Tibial nerve (tissue), 4 donors: ENCODE data around the gene LRIT3. TPM values are rescaled to one million over a fixed set of nuclear protein-coding genes. Genes with fewer than 3 reads are reported as not detected.

ENCODE experiments used
- DNase-seq, 2 donors: peaks; one replicate each; pipeline ENCODE4 v3.0.0-alpha.2; 2019; ENCODE audit warnings: low spot score in 2 of 2
- H3K27ac ChIP-seq, 4 donors: fragments of 200-600 bp; sonication (generic) in 3 of 4; one replicate each; pipeline ENCODE4 v1.5.1; 2017 to 2019; ENCODE audit warnings: mild to moderate bottlenecking in 1 of 4
- H3K27me3 ChIP-seq, 2 donors: fragments of 200-600 bp; sonication (generic) in 1 of 2; one replicate each; pipeline versions ENCODE4 v1.5.1 to v1.6.0; 2017 to 2019
- H3K36me3 ChIP-seq, 3 donors: fragments of 200-600 bp; sonication (generic); one replicate each; pipeline ENCODE4 v1.5.1; 2018 to 2019
- H3K4me1 ChIP-seq, 4 donors: fragments of 200-600 bp; sonication (generic) in 3 of 4; one replicate each; pipeline ENCODE4 v1.5.1; 2017 to 2019
- H3K4me3 ChIP-seq, 4 donors: fragments of 200-600 bp; sonication (generic) in 3 of 4; one replicate each; pipeline ENCODE4 v1.5.1; 2017 to 2019; ENCODE audit warnings: mild to moderate bottlenecking in 1 of 4, moderate library complexity in 1 of 4
- H3K9me3 ChIP-seq, 4 donors: fragments of 200-600 bp; sonication (generic) in 3 of 4; one replicate each; pipeline ENCODE4 v1.5.1; 2017 to 2019
- CTCF ChIP-seq, 5 experiments: fragments of 200-600 bp in 3 of 5; fragments of 450-650 bp in 2 of 5; sonication (generic) in 3 of 5; IDR thresholded peaks; one replicate each; pipeline ENCODE4 v1.5.1; 2016 to 2019; ENCODE audit warnings: antibody characterized with exemption in 5 of 5, mild to moderate bottlenecking in 3 of 5, moderate library complexity in 2 of 5
- EP300 ChIP-seq, 2 donors: sonication (generic); formaldehyde crosslinking; IDR thresholded peaks; one replicate each; pipeline ENCODE4 v1.6.1; 2017; ENCODE audit warnings: antibody characterized with exemption in 2 of 2, mild to moderate bottlenecking in 1 of 2
- POLR2A ChIP-seq, 2 donors: fragments of 450-650 bp; IDR thresholded peaks; one replicate each; pipeline ENCODE4 v1.6.1; 2017; ENCODE audit warnings: antibody characterized with exemption in 2 of 2, mild to moderate bottlenecking in 2 of 2, moderate library complexity in 2 of 2
- WGBS, 2 donors: methylation state at CpG; one replicate each; pipeline ENCODE4 v1.1.5; 2018; 5-methylcytosine and 5-hydroxymethylcytosine counted together
- total RNA-seq, 4 donors: library from RNA; depleted of rRNA; stranded (reverse); fragments of >200 nt; gene quantifications; one replicate each; pipeline ENCODE4 v1.1.0, GENCODE V29; 2016

The LRIT3 gene
- total RNA-seq, 4 donors from 2014 or later, result 0.21 to 0.60 (median 0.51) TPM

GRCh38 chr4:109902559-109903251, 54.8 kb downstream of the LRIT3 start:
- TF ChIP-seq EP300 (IDR thresholded peaks at IDR 0.05) (no peak), CTCF (IDR thresholded peaks at IDR 0.05) (no peak), POLR2A (IDR thresholded peaks at IDR 0.05) (no peak)
- H3K9me3 ChIP-seq, result peaks cover 0 to 4% (median 0%) of the 10 kb centered on the region in 4 donors
- no peak overlapping the region for H3K4me3 ChIP-seq
- H3K4me1 ChIP-seq, result no peaks in the 10 kb centered on the region
- no peaks in the 10 kb centered on the region for H3K36me3 ChIP-seq
- no peak overlapping the region for H3K27ac ChIP-seq
- no peaks in the 10 kb centered on the region for H3K27me3 ChIP-seq
- 91 to 92% methylated on average over 8 of the region's 8 CpGs for WGBS, 2 donors
- no peak for DNase-seq

GRCh38 chr4:109908731-109909130, 60.8 kb downstream of the LRIT3 start:
- no peak for DNase-seq
- Histone ChIP-seq H3K4me3 (no peak overlapping the region), H3K36me3 (no peaks in the 10 kb centered on the region), H3K9me3 (peaks cover 0 to 4% (median 0%) of the 10 kb centered on the region in 4 donors), H3K4me1 (peaks cover 0 to 5% (median 0%) of the 10 kb centered on the region in 4 donors), H3K27ac (no peak overlapping the region), H3K27me3 (no peaks in the 10 kb centered on the region)
- TF ChIP-seq POLR2A (IDR thresholded peaks at IDR 0.05), result no peak
- TF ChIP-seq EP300 (IDR thresholded peaks at IDR 0.05), result no peak
- no peak for TF ChIP-seq CTCF (IDR thresholded peaks at IDR 0.05)
- 47 to 49% methylated on average over 1 of the region's 1 CpG for WGBS, 2 donors

GRCh38 chr4:109910256-109910655, 62.3 kb downstream of the LRIT3 start:
- no peak for TF ChIP-seq EP300 (IDR thresholded peaks at IDR 0.05)
- no peak for TF ChIP-seq POLR2A (IDR thresholded peaks at IDR 0.05)
- no peak for TF ChIP-seq CTCF (IDR thresholded peaks at IDR 0.05)
- Histone ChIP-seq H3K36me3 (no peaks in the 10 kb centered on the region), H3K4me3 (no peak overlapping the region), H3K9me3 (peaks cover 0 to 4% (median 0%) of the 10 kb centered on the region in 4 donors), H3K27me3 (no peaks in the 10 kb centered on the region), H3K27ac (no peak overlapping the region), H3K4me1 (peaks cover 0 to 5% (median 0%) of the 10 kb centered on the region in 4 donors)
- DNase-seq, result no peak
- 87 to 91% methylated on average over 2 of the region's 2 CpGs for WGBS, 2 donors

- Histone ChIP-seq H3K9me3 (no peaks in the 10 kb centered on the region), H3K4me3 (no peak within 1 kb of the TSS), H3K27me3 (no peaks in the 10 kb centered on the region), H3K4me1 (peaks cover 0 to 5% (median 0%) of the 10 kb centered on the region in 4 donors), H3K36me3 (no peaks in the 10 kb centered on the region), H3K27ac (no peak within 1 kb of the TSS)
- TF ChIP-seq CTCF (IDR thresholded peaks at IDR 0.05), result no peak
- no peak for TF ChIP-seq EP300 (IDR thresholded peaks at IDR 0.05)
- no peak for TF ChIP-seq POLR2A (IDR thresholded peaks at IDR 0.05)
- no peak for DNase-seq
- WGBS, 2 donors, result 42 to 49% methylated on average over 9 of the region's 9 CpGs
Measured at GRCh38 chr4:109912706-109913595, 65.0 kb downstream of the LRIT3 start, which contains the start of gene EGF. EGF (plus strand) TSS chr4:109912883; CDS start chr4:109913336, 453 bp downstream.
